GF-D8 (cell line): Measurements from ENCODE around the gene SPART.
"Not testable (repeated sequence)": the region's sequence is repeated elsewhere in the genome, so short reads cannot be mapped to it uniquely, and the experiment has no call there.

Experiments used
- DNase-seq: peaks from one replicate; lab custom pipeline; 2025; lab: John Stamatoyannopoulos, UW

The SPART gene

DNA sequence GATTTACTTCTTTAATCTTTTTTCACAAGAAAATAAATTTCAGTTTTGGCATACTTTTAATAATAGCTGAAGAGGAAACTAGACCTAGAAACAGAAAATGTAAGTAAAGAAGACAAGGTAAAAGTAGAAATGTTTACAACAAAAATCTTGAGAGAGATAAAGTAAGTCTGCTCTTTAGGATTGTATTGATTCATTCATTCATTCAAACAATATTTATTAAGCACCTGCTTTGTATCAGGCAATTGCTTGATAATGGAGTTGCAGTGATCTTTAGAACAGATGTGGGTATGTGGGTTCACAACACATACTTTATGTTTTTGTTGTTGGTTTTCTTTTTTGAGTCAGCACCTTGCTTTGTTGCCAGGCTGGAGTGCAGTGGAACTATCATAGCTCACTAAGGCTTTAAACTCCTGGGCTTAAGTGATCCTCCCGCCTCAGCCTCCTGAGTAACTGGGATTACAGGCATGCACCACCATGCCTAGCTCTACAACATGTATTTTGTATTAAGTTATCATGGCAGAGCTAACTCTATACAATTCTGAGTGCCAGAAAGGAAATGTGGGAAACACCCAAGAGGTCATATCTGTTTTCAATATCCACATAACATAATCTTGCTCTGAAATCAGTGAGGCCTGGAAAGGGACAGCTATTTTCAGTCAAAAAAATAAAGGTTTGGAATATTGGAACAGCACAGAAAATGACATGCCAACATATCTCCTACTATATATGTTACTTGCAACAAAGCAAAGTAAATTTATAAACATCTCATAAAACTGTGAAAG, 8.8 kb upstream of the SPART start:
- no peak for DNase-seq

DNA sequence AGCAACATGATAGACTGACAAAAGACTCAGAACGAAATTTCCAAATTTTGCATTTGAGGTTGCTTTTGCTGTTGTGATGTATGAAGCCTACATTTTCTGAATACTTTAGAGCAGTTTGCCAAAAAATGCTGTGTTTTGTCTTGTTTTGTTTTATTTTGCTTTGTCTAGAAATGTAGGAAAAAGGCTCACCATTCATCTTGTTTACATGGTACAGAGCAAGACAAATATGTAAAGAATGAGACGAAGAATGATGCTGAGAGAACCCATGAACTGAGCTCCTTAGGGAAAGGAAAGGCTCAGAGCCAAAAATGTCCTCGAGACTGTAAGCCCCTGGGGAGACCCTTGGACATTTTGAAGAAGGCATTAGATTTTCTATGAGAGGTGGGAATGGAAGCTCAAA, 6.8 kb upstream of the SPART start:
- DNase-seq: no peak

DNA sequence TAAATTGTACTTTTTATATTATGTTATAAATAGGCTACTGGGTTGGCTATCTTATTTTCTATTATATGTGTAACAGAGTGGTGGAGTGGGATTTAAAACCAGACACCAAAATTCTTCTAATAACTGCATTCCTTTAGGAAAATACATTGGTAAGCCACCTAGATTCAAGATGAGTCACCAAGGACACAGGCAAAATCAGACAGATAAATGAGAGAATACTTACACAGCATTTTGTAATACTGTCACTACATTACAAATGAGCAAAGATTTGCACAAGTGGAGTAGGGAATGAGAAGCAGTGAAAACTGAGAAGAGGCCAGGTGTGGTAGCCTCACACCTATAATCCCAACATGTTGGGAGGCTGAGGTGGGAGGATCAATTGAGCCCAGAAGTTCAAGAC, 6.2 kb upstream of the SPART start:
- no peak for DNase-seq

DNA sequence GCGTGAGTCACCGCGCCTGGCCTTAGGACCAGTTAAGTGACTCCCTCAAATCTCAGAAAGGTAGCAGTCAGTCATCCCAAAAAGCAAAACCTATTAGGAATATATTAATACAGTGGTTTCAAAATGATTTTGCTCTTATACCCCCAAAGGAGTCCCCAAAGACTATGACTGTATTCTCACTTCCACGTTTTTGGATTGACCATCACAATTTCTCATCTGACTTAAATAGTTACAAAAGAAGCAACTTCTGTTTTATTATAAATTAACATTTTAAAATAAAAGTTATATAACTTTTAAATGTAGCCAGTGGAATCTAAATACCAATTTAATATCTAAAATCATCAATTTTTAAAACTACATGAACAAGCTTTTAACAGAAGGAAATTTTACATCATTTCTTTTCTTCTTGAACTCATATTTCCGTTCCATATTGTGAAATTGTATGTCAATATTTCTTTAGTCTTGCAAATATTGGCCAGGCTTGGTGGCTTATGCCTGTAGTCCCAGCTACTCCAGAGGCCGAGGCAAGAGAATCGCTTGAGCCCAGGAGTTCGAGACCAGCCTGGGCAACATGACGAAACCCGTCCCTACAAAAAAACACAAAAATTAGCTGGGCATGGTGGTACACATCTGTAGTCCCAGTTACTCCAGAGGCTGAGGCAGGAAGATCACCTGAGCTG, 1.5 kb upstream of the SPART start:
- no peak for DNase-seq

DNA sequence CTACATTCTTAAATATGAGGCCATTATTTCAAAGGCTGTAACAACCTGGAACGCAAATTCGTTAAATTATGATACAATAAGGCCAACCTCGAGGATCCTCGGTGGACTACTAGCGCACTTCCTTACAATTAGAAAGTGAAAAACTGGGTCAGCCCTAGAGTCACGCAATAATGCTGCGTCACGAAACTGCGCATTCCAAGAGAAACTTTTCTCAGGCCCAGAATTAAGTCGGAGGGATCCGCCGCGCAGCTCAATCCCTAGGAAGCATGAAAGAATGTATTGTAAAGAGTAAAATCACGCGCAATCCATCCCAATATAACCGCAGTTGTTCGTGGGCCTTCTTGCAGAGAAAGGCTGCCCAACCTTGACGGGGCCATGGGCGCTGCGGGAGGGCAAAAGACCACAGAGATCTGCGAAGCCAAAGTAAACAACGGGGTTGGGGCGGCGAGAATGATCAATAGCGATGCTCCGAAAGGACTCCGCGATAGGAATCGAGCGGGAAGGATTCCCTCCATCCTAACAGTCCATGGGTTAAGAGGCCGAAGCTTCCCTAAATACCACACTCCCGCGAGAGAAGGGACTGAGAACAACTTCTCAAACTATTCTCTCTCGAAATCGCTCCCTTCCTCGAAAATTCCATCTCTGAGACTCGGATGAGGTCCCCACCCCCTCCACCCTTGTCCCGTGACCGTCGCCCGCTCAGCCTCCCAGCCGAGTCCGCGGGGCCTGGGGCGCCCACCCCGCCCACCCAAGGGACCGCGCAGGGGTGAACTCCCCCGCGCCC, 564 bp downstream of the SPART start:
- peak; percentile 73 for DNase-seq

DNA sequence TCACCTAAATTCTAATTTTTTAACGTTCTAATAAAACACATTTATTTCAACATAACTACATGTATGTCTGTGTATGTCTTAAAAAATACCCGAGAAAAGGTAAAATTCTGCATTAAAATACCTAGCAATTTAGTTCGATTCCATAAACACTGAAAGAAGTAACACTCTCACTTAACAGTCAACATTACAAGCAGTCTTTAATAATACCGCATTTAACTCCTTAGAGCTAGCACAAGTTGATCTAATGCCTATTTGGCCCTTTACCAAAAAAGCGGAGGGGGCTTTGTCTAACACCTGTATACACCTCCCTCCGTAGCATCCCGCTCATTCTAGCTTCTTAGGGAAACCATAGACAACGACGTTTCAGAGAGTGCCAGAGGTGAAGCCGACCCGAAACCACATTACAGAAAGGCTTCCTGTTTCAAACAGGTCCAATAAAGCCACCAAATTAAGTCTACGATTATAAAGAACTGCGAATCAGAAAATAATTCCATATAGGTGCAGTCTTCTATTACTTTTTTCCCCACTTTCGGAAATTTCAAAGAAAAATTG, 1.2 kb downstream of the SPART start:
- peak; percentile 53 for DNase-seq

DNA sequence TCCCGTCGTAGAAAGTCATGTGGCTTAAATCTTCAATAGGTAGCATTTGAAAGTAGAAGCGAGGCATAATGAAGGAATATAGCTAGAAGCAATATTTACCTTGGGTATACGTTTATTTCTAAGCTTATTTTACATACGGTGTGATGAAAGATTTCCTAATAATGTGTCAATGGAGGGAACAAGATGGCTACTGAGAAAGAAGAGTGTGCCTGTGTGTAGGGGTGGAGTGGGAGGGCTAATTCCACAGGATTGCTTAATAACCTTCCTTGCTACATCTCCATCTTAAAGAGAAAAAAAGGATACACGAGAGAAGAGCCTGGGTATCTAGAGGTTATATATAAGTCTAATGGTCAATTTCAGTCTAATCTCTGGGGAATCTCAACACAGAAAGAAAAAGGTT, 2.0 kb downstream of the SPART start:
- peak; percentile 67 for DNase-seq

DNA sequence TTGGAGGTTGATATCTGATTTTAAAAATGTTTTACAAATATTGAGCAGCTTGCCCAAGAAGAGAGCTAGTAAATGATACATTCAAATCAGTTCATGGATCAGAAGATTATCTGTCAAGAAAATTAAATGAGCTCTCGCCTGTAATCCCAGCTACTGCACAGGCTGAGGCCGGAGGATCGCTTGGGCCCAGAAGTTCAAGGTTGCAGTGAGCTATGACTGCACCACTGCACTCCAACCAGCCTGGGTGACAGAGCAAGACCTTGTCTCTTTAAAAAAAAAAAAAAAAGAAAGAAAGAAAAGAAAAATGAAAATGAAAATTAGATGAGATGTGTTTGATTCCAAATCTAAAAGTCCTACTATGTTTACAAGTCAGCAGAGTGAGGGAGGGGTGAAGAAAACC, 2.4 kb downstream of the SPART start:
- no peak for DNase-seq

DNA sequence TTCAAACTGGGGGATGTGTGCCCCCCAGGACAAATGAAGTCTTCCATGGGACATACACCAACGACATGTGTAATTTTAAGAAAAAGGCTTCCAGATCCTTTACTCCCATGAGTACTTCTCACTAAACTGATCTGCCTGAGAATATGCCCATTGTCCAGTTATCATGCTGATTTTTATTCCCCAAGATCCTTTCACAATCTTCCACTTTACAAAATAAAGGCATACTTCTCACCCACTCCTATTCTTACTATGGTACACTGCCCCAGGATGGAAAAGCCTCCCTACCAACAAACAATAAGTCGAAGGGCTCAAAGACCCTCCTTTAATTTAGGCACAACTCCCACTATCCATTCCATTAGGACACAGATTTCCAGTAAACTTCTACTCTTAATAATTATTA, 3.5 kb downstream of the SPART start:
- DNase-seq: no peak

DNA sequence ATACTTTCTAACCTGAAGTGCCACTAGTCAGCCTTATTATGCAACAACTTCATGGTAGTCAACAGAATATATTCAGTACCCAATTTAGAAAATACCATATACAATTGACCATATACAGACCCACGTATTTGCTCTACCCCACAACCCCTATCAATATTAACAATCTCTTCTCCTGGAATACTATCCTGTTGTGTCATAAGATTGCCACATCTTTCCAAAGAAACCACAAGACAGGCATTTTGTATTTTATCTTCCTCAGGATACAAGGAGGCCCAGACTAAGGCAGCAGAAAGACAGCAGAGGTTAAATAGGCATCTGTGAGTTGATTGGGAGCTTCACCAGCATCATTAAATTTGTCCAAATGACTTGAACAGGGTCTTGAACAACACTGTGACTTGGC, 4.5 kb downstream of the SPART start:
- no peak for DNase-seq

DNA sequence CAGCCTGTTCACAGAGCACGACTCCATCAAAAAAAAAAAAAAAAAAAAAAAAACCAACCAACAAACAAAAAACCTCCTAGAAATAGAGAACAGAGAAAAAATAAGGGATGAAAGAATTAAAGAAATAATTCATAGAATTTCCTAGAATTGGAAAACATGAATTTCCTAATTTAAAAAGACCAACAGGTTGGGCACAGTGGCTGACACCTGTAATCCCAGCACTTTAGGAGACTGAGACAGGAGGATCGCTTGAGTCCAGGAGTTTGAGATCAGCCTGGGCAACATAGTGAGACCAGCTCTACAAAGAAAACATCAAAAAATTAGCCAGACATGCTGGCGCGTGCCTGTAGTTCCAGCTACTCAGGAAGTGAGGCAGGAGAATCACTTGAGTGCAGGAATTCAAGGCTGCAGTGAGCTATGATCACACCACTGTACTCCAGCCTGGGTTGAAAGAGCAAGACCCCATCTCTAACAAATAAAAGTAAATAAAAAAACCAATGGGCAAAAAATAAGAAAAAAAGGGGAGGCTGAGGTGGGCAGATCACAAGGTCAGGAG, 6.5 kb downstream of the SPART start:
- DNase-seq: no peak

DNA sequence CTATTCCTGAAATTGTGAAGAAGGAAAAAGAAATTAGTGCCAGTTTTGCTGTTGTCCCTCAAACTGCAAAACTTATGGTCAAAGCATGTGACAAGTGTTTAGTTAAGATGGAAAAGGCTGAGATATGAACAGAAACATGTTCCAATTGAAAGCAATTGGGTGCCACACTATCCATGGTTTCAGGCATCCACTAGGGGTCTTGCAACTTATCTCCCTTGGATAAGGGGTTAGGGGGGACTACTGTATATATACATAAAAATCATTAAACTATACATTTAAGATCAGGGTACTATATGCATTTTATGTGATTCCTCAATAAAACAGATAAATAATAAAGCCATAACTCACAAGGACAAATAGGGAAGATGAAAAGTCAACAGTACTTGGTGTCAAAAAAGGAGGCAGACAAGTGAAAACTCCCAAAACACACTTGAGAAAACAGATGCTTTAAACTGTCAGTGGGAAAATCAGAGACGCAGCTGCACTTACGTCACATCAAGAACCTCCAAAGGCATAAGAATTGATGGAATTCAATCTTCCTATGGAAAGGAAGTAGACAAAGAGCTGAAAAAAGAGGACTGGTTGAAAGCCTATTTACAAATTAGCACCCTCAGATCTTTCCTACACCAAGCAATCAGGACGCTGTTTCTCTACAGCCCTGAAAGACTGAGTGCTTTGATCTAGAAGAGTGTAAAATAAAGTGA, 8.1 kb downstream of the SPART start:
- DNase-seq: no peak

DNA sequence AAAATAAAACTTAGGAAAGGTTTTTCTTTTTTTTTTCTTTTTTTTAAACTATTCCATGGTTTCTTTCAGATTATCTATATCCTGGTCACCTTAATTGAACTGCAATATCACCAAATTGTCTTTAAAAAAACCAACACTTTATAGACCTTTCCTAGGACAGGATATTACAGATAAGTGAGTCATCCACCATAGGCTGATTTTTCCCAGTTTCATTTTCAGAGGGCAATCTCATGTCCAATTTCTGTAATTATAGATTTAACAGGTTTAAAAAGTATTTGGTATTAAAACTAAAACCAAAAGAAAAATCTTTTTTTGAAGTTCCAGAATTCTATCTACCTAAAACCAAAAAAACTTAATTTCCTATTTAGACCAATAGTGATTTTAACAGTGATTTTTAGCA, 13.2 kb downstream of the SPART start:
- DNase-seq: no peak

DNA sequence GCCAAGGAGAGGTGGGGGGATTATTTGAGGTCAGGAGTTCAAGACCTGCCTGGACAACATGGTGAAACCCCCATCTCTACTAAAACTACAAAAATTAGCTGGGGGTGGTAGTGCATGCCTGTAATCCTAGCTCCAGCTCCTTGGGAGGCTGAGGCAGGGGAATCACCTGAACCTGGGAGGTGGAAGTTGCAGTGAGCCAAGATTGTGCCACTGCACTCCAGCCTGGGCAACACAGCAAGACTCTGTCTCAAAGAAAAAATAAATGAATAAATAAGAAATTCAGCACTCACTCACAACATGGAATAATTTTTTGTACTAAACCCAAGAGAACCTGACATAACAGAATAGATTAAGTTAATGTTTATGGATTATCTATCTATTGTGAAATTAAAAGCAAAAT, 13.9 kb downstream of the SPART start:
- not testable (repeated sequence) for DNase-seq

DNA sequence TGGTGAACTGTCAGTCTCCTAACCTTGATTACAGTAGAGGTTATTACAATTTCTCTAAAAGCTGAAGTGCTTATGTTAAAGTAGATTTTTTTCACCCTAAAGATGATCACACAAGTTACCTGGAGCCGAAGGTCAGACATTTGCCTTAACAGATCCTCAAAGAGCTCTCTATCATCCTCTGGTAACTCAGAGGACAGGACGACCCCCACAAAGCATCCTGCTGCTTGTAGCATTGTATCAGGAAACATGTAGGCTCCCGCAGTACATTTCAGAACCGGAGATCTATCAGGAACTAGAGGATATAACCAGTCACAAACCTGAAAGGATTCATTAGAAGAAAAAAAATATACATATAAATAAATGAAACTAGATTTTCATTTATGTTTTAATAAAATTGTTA, 14.9 kb downstream of the SPART start:
- no peak for DNase-seq

DNA sequence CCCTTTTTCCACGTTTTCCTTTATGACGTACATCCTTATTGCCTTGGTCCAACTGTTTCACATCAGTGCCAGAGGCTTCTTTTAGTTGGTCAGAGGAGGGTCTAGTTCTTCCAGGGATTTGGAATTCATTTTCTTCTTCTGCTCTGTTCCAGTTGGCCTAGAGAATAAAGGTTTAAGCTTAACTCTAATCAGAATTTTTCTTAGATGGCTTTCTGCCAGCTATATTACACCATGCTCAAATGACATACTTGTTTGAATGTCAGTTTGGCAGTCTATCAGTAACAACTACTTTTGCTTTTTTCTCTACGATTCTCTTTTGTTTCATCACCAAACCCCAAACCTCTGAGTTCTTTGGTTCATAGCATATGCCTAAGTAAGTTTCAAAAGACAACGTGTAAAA, 16.8 kb downstream of the SPART start:
- no peak for DNase-seq

DNA sequence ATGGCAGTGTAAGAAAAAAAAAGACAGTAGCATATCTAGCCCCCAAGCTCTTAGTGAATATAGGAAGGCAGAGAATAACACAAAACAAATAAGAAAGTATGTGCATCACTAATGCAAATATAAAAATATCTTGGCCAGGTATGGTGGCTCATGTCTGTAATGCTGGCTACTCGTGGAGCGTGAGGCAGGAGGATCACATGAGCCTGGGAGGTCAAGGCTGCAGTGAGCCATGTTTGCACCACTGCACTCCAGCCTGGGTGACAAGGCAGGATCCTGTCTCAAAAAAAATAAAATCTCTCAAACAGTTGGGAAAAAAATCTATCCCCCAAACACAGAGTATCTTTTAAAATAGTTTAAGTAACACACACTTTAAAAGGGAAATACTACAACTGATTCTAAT, 17.4 kb downstream of the SPART start:
- DNase-seq: no peak

DNA sequence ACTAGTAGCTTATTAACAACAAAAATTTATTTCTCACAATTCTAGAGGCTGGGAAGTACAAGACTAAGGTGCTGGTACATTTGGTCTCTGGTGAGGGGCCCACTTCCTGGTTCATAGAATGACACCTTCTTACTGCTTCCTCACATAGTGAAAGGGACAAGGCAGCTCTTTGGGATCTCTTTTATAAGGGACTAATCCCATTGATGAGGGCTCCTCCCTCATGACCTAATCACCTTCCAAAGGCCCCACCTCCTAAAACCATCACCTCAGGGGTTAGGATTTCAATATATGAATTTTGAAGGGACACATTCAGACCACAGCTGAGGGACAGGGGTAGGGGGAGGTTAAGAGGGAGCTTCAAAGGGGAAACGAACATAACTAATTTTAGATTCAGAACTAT, 20.3 kb downstream of the SPART start:
- no peak for DNase-seq

DNA sequence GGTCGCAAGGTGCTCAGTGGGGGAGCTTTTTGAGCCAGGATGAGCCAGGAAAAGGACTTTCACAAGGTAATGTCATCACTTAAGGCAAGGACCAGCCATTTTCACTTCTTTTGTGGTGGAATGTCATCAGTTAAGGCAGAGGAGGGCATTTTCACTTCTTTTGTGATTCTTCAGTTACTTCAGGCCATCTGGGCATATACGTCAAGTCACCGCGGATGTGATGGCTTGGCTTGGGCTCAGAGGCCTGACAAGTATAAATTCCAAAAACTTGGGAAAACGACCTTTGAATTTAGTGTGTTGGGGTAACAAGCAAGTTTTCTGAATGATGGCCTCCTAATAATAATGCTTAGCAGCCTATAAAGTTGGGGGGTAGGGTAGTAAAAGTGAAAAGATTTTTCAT, 21.3 kb downstream of the SPART start:
- DNase-seq: not testable (repeated sequence)

DNA sequence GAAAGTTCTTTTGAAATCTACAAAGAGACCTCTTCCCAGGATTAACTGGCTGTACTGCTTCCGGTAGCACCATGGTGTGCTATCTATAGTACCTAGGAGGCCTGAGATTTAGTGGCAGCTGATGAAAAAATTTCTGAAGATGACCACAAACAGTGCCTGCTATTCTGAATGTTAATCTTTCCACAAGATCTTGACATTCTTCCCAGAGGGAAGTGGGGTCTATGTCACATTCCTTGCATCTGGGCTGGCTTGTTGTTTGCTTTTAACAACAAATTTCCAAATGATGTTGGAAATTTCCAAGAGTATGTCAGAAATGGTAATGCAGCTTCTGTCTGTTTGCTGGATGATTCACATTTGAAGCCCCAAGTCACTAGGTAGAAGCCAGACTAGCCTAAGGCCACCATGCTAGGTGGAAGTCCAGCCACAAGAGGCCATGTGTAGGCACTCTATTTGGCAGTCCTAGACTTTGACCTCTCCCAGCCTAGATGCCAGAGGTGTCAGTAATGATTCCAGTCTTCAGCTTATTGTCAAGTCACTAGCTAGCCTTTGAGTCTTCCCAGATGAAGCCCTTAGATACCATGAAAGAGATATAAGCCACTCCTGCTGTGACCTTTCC, 22.1 kb downstream of the SPART start:
- DNase-seq: no peak

DNA sequence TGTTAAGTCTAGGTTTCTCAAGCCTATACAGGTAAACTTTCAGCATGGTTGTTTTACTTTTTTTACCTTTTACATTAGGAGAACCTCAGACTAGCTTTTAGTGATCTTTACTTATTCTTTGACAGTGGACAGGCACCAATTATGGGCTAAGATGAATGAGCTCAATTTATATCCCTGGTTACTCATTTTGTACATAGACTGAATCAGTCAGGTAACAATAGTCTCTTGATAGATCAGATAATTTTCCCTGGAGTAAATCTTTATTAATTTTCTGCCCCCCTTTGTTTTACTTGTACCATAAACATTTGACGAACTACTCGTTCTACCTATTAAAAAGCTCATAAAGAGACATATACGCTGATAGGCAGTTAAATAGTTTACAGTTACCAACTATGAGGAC, 22.8 kb downstream of the SPART start:
- DNase-seq: no peak
